22Rv1 (cell line): Measurements from ENCODE around the gene NRP1.

Source experiments
- ZFX ChIP-seq: fragments of 450-650 bp; IDR thresholded peaks from 2 replicates; pipeline ENCODE4 v1.6.1; 2017; ENCODE audit warnings: antibody characterized with exemption, borderline replicate concordance
- TF ChIP-seq, protein P1 (sequence below): fragments of 450-650 bp; IDR thresholded peaks from 2 replicates; pipeline ENCODE4 v1.5.1; 2017; ENCODE audit warnings: mild to moderate bottlenecking

DNA sequence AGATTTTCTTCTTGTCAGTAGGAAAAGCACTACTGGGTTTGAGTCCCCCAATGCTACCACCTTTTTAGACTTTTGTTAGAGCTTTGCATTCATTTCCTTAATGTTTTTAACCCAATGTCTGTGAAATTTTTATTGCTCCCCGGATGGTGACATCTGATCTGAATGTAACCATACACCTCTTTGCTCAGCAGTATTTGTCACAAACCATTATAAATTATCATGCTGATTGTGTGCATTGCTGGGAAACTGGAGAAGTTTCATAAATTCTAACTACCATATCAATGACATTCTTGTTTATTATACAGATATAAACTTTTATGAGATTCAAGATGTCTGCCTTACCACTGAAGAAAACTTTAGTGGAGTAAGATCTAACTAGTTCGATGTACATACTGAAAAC, 8.5 kb downstream of the NRP1 start:
- TF ChIP-seq, protein P1, sequence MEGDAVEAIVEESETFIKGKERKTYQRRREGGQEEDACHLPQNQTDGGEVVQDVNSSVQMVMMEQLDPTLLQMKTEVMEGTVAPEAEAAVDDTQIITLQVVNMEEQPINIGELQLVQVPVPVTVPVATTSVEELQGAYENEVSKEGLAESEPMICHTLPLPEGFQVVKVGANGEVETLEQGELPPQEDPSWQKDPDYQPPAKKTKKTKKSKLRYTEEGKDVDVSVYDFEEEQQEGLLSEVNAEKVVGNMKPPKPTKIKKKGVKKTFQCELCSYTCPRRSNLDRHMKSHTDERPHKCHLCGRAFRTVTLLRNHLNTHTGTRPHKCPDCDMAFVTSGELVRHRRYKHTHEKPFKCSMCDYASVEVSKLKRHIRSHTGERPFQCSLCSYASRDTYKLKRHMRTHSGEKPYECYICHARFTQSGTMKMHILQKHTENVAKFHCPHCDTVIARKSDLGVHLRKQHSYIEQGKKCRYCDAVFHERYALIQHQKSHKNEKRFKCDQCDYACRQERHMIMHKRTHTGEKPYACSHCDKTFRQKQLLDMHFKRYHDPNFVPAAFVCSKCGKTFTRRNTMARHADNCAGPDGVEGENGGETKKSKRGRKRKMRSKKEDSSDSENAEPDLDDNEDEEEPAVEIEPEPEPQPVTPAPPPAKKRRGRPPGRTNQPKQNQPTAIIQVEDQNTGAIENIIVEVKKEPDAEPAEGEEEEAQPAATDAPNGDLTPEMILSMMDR, result no peak
- TF ChIP-seq ZFX, result no peak
